Fibroblast of mammary gland (primary cell): Measurements from ENCODE around the gene DCD.
"Not testable (repeated sequence)": the region's sequence is repeated elsewhere in the genome, so short reads cannot be mapped to it uniquely, and the experiment has no call there.

ENCODE experiments used
- DNase-seq: peaks from one replicate; pipeline ENCODE4 v3.0.0-alpha.2; 2010; ENCODE audit warnings: low read depth
- H3K4me3 ChIP-seq: 2 replicates; pipeline ENCODE4 v1.5.1; 2011; ENCODE audit warnings: low read depth, mild to moderate bottlenecking, low read length, moderate library complexity; ENCODE audit not compliant: control insufficient read depth
- CTCF ChIP-seq: conservative IDR thresholded peaks from 2 replicates; pipeline ENCODE4 v1.5.1; 2011; ENCODE audit warnings: low read depth, low read length, inconsistent platforms; ENCODE audit not compliant: control insufficient read depth, insufficient read depth

Gene DCD

GRCh38 chr12:54666008-54666407, 17.8 kb upstream of the DCD start:
- H3K4me3 ChIP-seq, result no peak overlapping the region
- DNase-seq, result no peak
- TF ChIP-seq CTCF, result no peak

DNA sequence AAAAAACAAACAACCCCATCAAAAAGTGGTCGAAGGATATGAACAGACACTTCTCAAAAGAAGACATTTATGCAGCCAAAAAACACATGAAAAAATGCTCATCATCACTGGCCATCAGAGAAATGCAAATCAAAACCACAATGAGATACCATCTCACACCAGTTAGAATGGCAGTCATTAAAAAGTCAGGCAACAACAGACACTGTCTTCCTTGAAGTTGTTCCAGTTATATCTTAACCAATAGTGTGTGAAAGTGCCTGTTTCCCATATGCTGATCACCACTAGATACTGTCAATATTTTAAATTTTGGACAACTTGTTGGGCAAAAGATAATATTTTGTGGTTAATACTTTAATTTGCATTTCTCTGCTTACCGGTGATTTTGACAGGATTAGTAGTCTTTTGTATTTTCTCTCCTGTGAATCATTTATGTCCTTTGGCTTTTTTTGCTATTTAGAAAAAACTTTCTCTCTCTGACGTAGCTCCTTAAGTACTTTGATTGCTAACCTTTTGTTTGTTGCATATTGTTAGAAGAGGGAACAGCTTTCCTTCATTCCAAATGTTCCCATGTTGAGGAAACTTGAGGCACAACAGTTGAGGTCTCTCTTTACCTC, 17.0 kb upstream of the DCD start:
- H3K4me3 ChIP-seq, DNase-seq: not testable (repeated sequence)

GRCh38 chr12:54663603-54664002, 15.4 kb upstream of the DCD start:
- no peak for TF ChIP-seq CTCF
- no peak for DNase-seq

GRCh38 chr12:54662026-54662425, 13.9 kb upstream of the DCD start:
- TF ChIP-seq CTCF, result no peak
- H3K4me3 ChIP-seq, result no peak overlapping the region
- DNase-seq, result no peak

More at GRCh38 chr12:54663603-54664002, 15.4 kb upstream of the DCD start:
- H3K4me3 ChIP-seq, result no peak overlapping the region

- DNase-seq, result no peak
- no peak for TF ChIP-seq CTCF
- H3K4me3 ChIP-seq, result no peak overlapping the region
These were observed 12.9 kb upstream of the DCD start for GRCh38 chr12:54661048-54661447.

DNA sequence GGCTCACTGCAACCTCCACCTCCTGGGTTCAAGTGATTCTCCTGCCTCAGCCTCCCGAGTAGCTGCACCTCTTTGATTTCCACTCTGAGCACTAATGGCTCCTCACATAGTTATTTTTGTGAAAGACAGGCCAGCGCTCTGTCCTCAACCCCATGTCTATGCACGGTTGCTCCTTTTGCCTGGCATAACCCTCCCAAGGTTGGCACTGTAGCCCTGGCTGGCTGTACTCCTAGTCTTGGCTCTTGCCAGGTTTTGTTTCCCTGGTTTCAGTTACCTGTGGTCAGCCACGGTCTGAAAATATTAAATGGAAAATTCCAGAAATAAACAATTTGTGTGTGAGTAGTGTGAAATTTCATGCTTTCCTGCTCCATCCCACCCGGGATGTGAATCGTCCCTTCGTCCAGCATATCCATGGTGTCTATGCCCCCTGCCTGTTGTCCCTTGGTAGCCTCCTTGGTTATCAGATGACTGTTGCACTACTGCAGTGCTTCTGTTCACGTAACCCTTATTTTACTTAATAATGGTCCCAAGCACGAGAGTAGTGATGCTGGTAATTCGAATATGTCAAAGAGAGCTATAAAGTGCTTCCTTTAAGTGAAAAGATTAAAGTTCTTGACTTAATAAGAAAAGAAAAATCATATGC, 12.3 kb upstream of the DCD start:
- no peak overlapping the region for H3K4me3 ChIP-seq
- no peak for TF ChIP-seq CTCF
- no peak for DNase-seq

- peak; percentile 33 for DNase-seq
- no peak overlapping the region for H3K4me3 ChIP-seq
- peak; percentile 54 for TF ChIP-seq CTCF
These were observed 10.4 kb upstream of the DCD start for GRCh38 chr12:54658306-54659264.
